ENCODE measurements around the gene DENND1A.

DENND1A gene

DNA sequence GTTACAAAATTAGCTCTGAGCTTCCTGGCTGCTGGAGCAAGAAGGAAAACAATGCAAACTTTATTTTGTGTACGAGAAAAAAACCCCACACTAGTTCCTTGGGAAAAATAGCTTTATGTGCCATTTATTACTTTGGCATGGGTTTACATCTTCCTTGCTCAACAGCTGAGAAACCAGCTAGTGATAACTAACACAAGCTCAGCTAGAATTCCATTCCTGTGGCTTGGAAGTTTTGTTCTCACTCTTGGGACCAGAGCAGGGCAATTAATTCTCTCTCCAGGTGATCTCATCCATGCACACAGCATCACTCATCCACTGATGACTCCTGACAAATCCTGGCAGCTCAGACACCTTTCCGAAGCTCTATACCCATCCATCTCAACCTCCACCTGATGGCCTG lies 469.8 kb downstream of the DENND1A start:
- no peak for TF ChIP-seq EZH2phosphoT487 (conservative IDR thresholded peaks at IDR 0.05; ENCODE audit: low read length)
- TF ChIP-seq, protein P1, sequence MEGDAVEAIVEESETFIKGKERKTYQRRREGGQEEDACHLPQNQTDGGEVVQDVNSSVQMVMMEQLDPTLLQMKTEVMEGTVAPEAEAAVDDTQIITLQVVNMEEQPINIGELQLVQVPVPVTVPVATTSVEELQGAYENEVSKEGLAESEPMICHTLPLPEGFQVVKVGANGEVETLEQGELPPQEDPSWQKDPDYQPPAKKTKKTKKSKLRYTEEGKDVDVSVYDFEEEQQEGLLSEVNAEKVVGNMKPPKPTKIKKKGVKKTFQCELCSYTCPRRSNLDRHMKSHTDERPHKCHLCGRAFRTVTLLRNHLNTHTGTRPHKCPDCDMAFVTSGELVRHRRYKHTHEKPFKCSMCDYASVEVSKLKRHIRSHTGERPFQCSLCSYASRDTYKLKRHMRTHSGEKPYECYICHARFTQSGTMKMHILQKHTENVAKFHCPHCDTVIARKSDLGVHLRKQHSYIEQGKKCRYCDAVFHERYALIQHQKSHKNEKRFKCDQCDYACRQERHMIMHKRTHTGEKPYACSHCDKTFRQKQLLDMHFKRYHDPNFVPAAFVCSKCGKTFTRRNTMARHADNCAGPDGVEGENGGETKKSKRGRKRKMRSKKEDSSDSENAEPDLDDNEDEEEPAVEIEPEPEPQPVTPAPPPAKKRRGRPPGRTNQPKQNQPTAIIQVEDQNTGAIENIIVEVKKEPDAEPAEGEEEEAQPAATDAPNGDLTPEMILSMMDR (IDR thresholded peaks at IDR 0.05; ENCODE audit: insufficient read depth, low read length, poor library complexity, severe bottlenecking), result no peak
- no peak overlapping the region for H3K9ac ChIP-seq (ENCODE audit: low read length)

DNA sequence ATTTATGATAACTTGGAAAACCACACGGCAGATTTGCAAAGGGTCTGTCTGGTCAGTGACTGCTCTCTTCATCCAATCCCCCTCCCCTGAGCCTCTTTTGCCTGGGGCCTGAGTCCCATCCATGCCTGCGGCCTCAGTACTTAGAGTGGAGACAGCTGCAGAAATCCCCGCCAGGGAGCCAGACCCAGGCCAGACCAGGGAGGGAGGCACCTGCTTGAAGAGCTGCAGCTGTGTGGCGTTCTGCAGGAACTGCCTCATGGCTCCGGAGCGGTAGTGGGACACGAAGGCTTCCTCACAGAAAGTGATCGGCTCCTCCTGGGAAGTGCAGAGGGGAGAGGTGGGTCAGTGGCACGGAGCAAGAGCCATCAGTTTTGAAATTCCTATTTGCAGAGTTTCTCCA lies 472.3 kb downstream of the DENND1A start:
- H3K9me2 ChIP-seq (replicated peaks; ENCODE audit: insufficient read depth, low read length), result no peaks in the 10 kb centered on the region
- no peak overlapping the region for H3K4me3 ChIP-seq (ENCODE audit: insufficient read depth, low read length, poor library complexity, severe bottlenecking)
- H3F3A ChIP-seq (ENCODE audit: insufficient read depth), result no peaks in the 10 kb centered on the region
- no peak overlapping the region for H3K4me2 ChIP-seq (ENCODE audit: low read depth, low read length, poor library complexity, severe bottlenecking)
- H3K9me3 ChIP-seq (ENCODE audit: insufficient read depth, low read length), result no peaks in the 10 kb centered on the region
- H3K79me2 ChIP-seq (ENCODE audit: insufficient read depth, low read length), result no peaks in the 10 kb centered on the region
- no peak overlapping the region for H2AFZ ChIP-seq (ENCODE audit: low read depth, low read length, severe bottlenecking)
- no peaks in the 10 kb centered on the region for H4K20me1 ChIP-seq (ENCODE audit: low read depth, low read length)
- TF ChIP-seq EZH2phosphoT487 (conservative IDR thresholded peaks at IDR 0.05; ENCODE audit: low read length), result no peak
- TF ChIP-seq, protein P1 (IDR thresholded peaks at IDR 0.05; ENCODE audit: insufficient read depth, low read length, poor library complexity, severe bottlenecking), result no peak
- no peaks in the 10 kb centered on the region for H3K36me3 ChIP-seq (ENCODE audit: low read length)
- no peak overlapping the region for H3K9ac ChIP-seq (ENCODE audit: low read length)
- no peaks in the 10 kb centered on the region for H3K27me3 ChIP-seq (ENCODE audit: low read length)
- no peak overlapping the region for H3K27ac ChIP-seq (ENCODE audit: low read depth, low read length)

More for the DNA sequence above, 469.8 kb downstream of the DENND1A start:
- no peaks in the 10 kb centered on the region for H3K9me2 ChIP-seq (replicated peaks; ENCODE audit: insufficient read depth, low read length)
- H3K4me3 ChIP-seq (ENCODE audit: insufficient read depth, low read length, poor library complexity, severe bottlenecking), result no peak overlapping the region
- H3K27ac ChIP-seq (ENCODE audit: low read depth, low read length), result no peak overlapping the region
- no peak overlapping the region for H3K4me2 ChIP-seq (ENCODE audit: low read depth, low read length, poor library complexity, severe bottlenecking)
- no peaks in the 10 kb centered on the region for H3K79me2 ChIP-seq (ENCODE audit: insufficient read depth, low read length)
- no peaks in the 10 kb centered on the region for H3K27me3 ChIP-seq (ENCODE audit: low read length)
- no peaks in the 10 kb centered on the region for H4K20me1 ChIP-seq (ENCODE audit: low read depth, low read length)
- no peak overlapping the region for H2AFZ ChIP-seq (ENCODE audit: low read depth, low read length, severe bottlenecking)
- H3F3A ChIP-seq (ENCODE audit: insufficient read depth), result no peaks in the 10 kb centered on the region
- H3K36me3 ChIP-seq (ENCODE audit: low read length), result no peaks in the 10 kb centered on the region
- H3K9me3 ChIP-seq (ENCODE audit: insufficient read depth, low read length), result no peaks in the 10 kb centered on the region

DNA sequence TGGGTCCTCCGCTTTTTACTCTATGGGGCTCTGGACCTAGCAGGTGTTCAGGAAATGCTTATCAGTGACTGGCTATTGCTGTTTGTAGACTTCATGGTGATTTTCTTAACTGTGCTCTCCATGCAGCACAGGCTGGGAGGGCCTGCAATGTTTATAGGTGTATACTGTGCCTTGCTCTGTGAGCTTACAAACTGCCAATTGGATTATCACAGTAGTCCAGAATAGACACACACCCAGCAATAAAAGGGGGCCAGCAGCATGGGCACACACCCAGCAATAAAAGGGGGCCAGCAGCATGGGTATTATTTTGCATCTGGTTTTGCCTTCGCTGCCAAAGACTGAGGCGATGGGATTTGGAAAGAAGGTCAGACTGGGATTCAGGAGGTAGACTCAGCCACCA lies 473.9 kb downstream of the DENND1A start:
- Histone ChIP-seq H3K9me3 (ENCODE audit: insufficient read depth, low read length) (no peaks in the 10 kb centered on the region), H2AFZ (ENCODE audit: low read depth, low read length, severe bottlenecking) (no peak overlapping the region), H3K27me3 (ENCODE audit: low read length) (no peaks in the 10 kb centered on the region), H3K27ac (ENCODE audit: low read depth, low read length) (no peak overlapping the region), H3K9me2 (replicated peaks; ENCODE audit: insufficient read depth, low read length) (no peaks in the 10 kb centered on the region), H3K79me2 (ENCODE audit: insufficient read depth, low read length) (no peaks in the 10 kb centered on the region), H3K4me3 (ENCODE audit: insufficient read depth, low read length, poor library complexity, severe bottlenecking) (no peak overlapping the region), H3K9ac (ENCODE audit: low read length) (no peak overlapping the region), H4K20me1 (ENCODE audit: low read depth, low read length) (no peaks in the 10 kb centered on the region), H3K4me2 (ENCODE audit: low read depth, low read length, poor library complexity, severe bottlenecking) (no peak overlapping the region), H3F3A (ENCODE audit: insufficient read depth) (no peaks in the 10 kb centered on the region), H3K36me3 (ENCODE audit: low read length) (no peaks in the 10 kb centered on the region)
- TF ChIP-seq EZH2phosphoT487 (conservative IDR thresholded peaks at IDR 0.05; ENCODE audit: low read length), result no peak
- TF ChIP-seq, protein P1 (IDR thresholded peaks at IDR 0.05; ENCODE audit: insufficient read depth, low read length, poor library complexity, severe bottlenecking), result no peak

All from SU-DHL-6 (cell line).